H1 (cell line): ENCODE data around the gene RHBG. TPM values are rescaled to one million over a fixed set of nuclear protein-coding genes. Genes with fewer than 3 reads are reported as not detected.

Experiments
- CTCF ChIA-PET: fragments of 300-600 bp; sonication (Branson Sonifier 250); formaldehyde crosslinking; loops from one replicate; lab custom pipeline; 2021; ENCODE audit not compliant: partially characterized antibody; lab: Charles Lee
- POLR2A ChIA-PET: fragments of 300-600 bp; sonication (Branson Sonifier 250); formaldehyde crosslinking; loops from one replicate; lab custom pipeline; 2021; ENCODE audit warnings: inconsistent platforms; ENCODE audit not compliant: partially characterized antibody; lab: Charles Lee
- DNase-seq, 2 experiments: peaks; one replicate each; pipeline versions ENCODE4 v3.0.0 to v3.0.0-alpha.2; 2010 to 2022; ENCODE audit warnings: low spot score in 2 of 2, low read depth in 1 of 2, mixed read lengths in 1 of 2
- FAIRE-seq: peaks from 2 replicates; lab custom pipeline; 2011; peaks lifted over from hg19 to GRCh38; lab: Jason Lieb, UNC
- H2AFZ ChIP-seq: 2 replicates; pipeline ENCODE4 v1.8.1; 2012; ENCODE audit warnings: low read length, inconsistent platforms
- H2AK5ac ChIP-seq: 2 replicates; pipeline ENCODE4 v1.6.1; 2013; ENCODE audit warnings: low read depth, low read length
- H2BK120ac ChIP-seq: replicated peaks from 2 replicates; pipeline ENCODE3; 2013; ENCODE audit warnings: low read depth, low read length, inconsistent platforms
- H2BK12ac ChIP-seq: 2 replicates; pipeline ENCODE4 v1.6.1; 2013; ENCODE audit warnings: low read depth, low read length
- H2BK15ac ChIP-seq: 2 replicates; pipeline ENCODE4 v1.6.1; 2013; ENCODE audit warnings: low read length
- H2BK20ac ChIP-seq: 2 replicates; pipeline ENCODE4 v1.6.1; 2013; ENCODE audit warnings: low read length
- H2BK5ac ChIP-seq: 2 replicates; pipeline ENCODE4 v1.6.1; 2013; ENCODE audit warnings: low read depth, low read length
- H3K14ac ChIP-seq: 2 replicates; pipeline ENCODE4 v1.6.1; 2013; ENCODE audit warnings: inconsistent platforms; ENCODE audit not compliant: insufficient read length
- H3K18ac ChIP-seq: 2 replicates; pipeline ENCODE4 v1.6.1; 2013; ENCODE audit warnings: low read length; ENCODE audit errors: extremely low read depth
- H3K23ac ChIP-seq: 2 replicates; pipeline ENCODE4 v1.6.1; 2013; ENCODE audit warnings: inconsistent platforms; ENCODE audit not compliant: insufficient read length
- H3K23me2 ChIP-seq: 2 replicates; pipeline ENCODE4 v1.6.1; 2013; ENCODE audit warnings: low read depth, low read length
- H3K27ac ChIP-seq: 2 replicates; pipeline ENCODE4 v1.6.1; 2011; ENCODE audit warnings: low read depth, low read length, inconsistent platforms
- H3K27me3 ChIP-seq, 4 experiments: replicated peaks in 1 of 4; 1 replicate in 1 of 4; 2 replicates in 3 of 4; pipeline versions ENCODE4 v1.6.1 to v1.8.1; 2011 to 2013; ENCODE audit warnings: low read length in 3 of 4, mild to moderate bottlenecking in 3 of 4, inconsistent platforms in 2 of 4, mixed read lengths in 2 of 4, moderate library complexity in 1 of 4; ENCODE audit not compliant: control insufficient read depth in 3 of 4, insufficient read depth in 3 of 4; ENCODE audit errors: extremely low read depth in 1 of 4
- H3K36me3 ChIP-seq, 4 experiments: 2 replicates each; pipeline versions ENCODE4 v1.6.1 to v1.8.1; 2011 to 2013; ENCODE audit warnings: mild to moderate bottlenecking in 4 of 4, low read length in 3 of 4, moderate library complexity in 2 of 4, control low read depth in 1 of 4, inconsistent platforms in 1 of 4; ENCODE audit not compliant: insufficient read depth in 4 of 4, control insufficient read depth in 2 of 4
- H3K4ac ChIP-seq: replicated peaks from 2 replicates; pipeline ENCODE3; 2013; ENCODE audit warnings: low read length, low read depth, mixed read lengths, inconsistent platforms; ENCODE audit not compliant: insufficient read length
- H3K4me1 ChIP-seq, 4 experiments: replicated peaks in 1 of 4; 1 replicate in 1 of 4; 2 replicates in 3 of 4; pipeline versions ENCODE4 v1.6.1 to v1.8.1; 2011 to 2013; ENCODE audit warnings: low read length in 3 of 4, inconsistent platforms in 2 of 4, mixed read lengths in 1 of 4; ENCODE audit not compliant: insufficient read depth in 4 of 4, control insufficient read depth in 3 of 4
- H3K4me2 ChIP-seq, 2 experiments: 2 replicates each; pipeline versions ENCODE4 v1.6.1 to v1.8.1; 2011 to 2013; ENCODE audit warnings: low read depth in 2 of 2, low read length in 2 of 2, control low read depth in 1 of 2, inconsistent platforms in 1 of 2, mild to moderate bottlenecking in 1 of 2; ENCODE audit not compliant: insufficient read depth in 1 of 2
- H3K4me3 ChIP-seq, 4 experiments: fragments of 200-600, 300-600 bp in 1 of 4; sonication (generic), shearing (Covaris generic), sonication (Bioruptor Twin) in 1 of 4; 2 replicates each; pipeline versions ENCODE4 v1.5.1 to v1.8.1; 2011 to 2016; ENCODE audit warnings: low read length in 4 of 4, low read depth in 3 of 4, control low read depth in 2 of 4, inconsistent platforms in 2 of 4, mild to moderate bottlenecking in 2 of 4, mixed read lengths in 1 of 4, moderate library complexity in 1 of 4; ENCODE audit not compliant: insufficient read depth in 2 of 4; ENCODE audit errors: extremely low read depth in 1 of 4
- H3K56ac ChIP-seq: replicated peaks from 2 replicates; pipeline ENCODE3; 2013; ENCODE audit warnings: low read depth, mild to moderate bottlenecking, mixed read lengths, low read length, inconsistent platforms; ENCODE audit not compliant: insufficient read length
- H3K79me1 ChIP-seq: 2 replicates; pipeline ENCODE4 v1.6.1; 2013; ENCODE audit warnings: low read depth, low read length, control low read depth
- H3K79me2 ChIP-seq, 2 experiments: 2 replicates each; pipeline versions ENCODE4 v1.6.1 to v1.8.1; 2012 to 2013; ENCODE audit warnings: low read length in 2 of 2, mild to moderate bottlenecking in 2 of 2, inconsistent platforms in 1 of 2; ENCODE audit not compliant: insufficient read depth in 2 of 2, control insufficient read depth in 1 of 2
- H3K9ac ChIP-seq, 4 experiments: replicated peaks in 1 of 4; 1 replicate in 1 of 4; 2 replicates in 3 of 4; pipeline versions ENCODE4 v1.6.1 to v1.8.1; 2011 to 2013; ENCODE audit warnings: low read depth in 3 of 4, low read length in 3 of 4, control low read depth in 2 of 4, mild to moderate bottlenecking in 2 of 4, moderate library complexity in 2 of 4, inconsistent platforms in 1 of 4; ENCODE audit errors: extremely low read depth in 1 of 4
- H3K9me3 ChIP-seq, 2 experiments: 2 replicates each; pipeline versions ENCODE4 v1.6.1 to v1.8.1; 2012 to 2013; ENCODE audit warnings: mild to moderate bottlenecking in 2 of 2, moderate library complexity in 2 of 2, control low read depth in 1 of 2, inconsistent platforms in 1 of 2, low read depth in 1 of 2, low read length in 1 of 2, mixed read lengths in 1 of 2; ENCODE audit not compliant: insufficient read depth in 2 of 2
- H4K20me1 ChIP-seq, 2 experiments: replicated peaks in 1 of 2; 2 replicates each; pipeline versions ENCODE3 to v1.8.1; 2011 to 2013; ENCODE audit warnings: inconsistent platforms in 2 of 2, low read length in 2 of 2, mild to moderate bottlenecking in 1 of 2; ENCODE audit not compliant: insufficient read depth in 2 of 2, control insufficient read depth in 1 of 2
- H4K5ac ChIP-seq: 2 replicates; pipeline ENCODE4 v1.6.1; 2013; ENCODE audit warnings: low read length, low read depth, mixed read lengths, inconsistent platforms; ENCODE audit not compliant: insufficient read length
- H4K8ac ChIP-seq: 2 replicates; pipeline ENCODE4 v1.8.0; 2013; ENCODE audit warnings: mild to moderate bottlenecking, moderate library complexity, low read length, inconsistent platforms; ENCODE audit not compliant: insufficient read depth; ENCODE audit errors: extremely low read depth
- H4K91ac ChIP-seq: replicated peaks from 2 replicates; pipeline ENCODE3; 2013; ENCODE audit warnings: low read length, mixed read lengths, inconsistent platforms; ENCODE audit not compliant: insufficient read length
- ATF3 ChIP-seq: IDR thresholded peaks from 2 replicates; pipeline ENCODE4 v1.6.1; 2011; ENCODE audit warnings: low read depth, mild to moderate bottlenecking, low read length; ENCODE audit not compliant: insufficient read depth
- CEBPB ChIP-seq: IDR thresholded peaks from 2 replicates; pipeline ENCODE4 v1.6.1; 2012; ENCODE audit warnings: low read depth, low read length
- CHD1 ChIP-seq: IDR thresholded peaks from 2 replicates; pipeline ENCODE4 v1.6.1; 2012; ENCODE audit warnings: low read depth, low read length, improper control_type of control experiment
- EP300 ChIP-seq, 2 experiments: IDR thresholded peaks; 1 replicate in 1 of 2; 2 replicates in 1 of 2; pipeline ENCODE4 v1.6.1; 2011 to 2012; ENCODE audit warnings: low read depth in 2 of 2, low read length in 2 of 2, mild to moderate bottlenecking in 2 of 2, borderline replicate concordance in 1 of 2, inconsistent platforms in 1 of 2, moderate library complexity in 1 of 2
- FOSL1 ChIP-seq: IDR thresholded peaks from 2 replicates; pipeline ENCODE4 v1.6.1; 2011; ENCODE audit warnings: mild to moderate bottlenecking, low read depth, low read length, moderate library complexity; ENCODE audit not compliant: insufficient read depth
- JUN ChIP-seq: IDR thresholded peaks from 2 replicates; pipeline ENCODE4 v1.6.1; 2011; ENCODE audit warnings: low read depth, mild to moderate bottlenecking, improper control_type of control experiment, low read length
- KDM1A ChIP-seq: fragments of 200-600, 300-600 bp; sonication (generic); IDR thresholded peaks from 2 replicates; pipeline ENCODE4 v1.7.1; 2016; ENCODE audit warnings: mild to moderate bottlenecking, low read length, borderline replicate concordance
- POLR2AphosphoS5 ChIP-seq: IDR thresholded peaks from 2 replicates; pipeline ENCODE4 v1.6.1; 2011; ENCODE audit warnings: low read depth, low read length
- RBBP5 ChIP-seq: IDR thresholded peaks from 2 replicates; pipeline ENCODE4 v1.7.1; 2012; ENCODE audit warnings: low read depth, mild to moderate bottlenecking, inconsistent platforms, low read length, moderate library complexity, borderline replicate concordance
- SIX5 ChIP-seq: IDR thresholded peaks from 2 replicates; pipeline ENCODE4 v1.6.1; 2011; ENCODE audit warnings: mild to moderate bottlenecking, low read depth, low read length
- SP4 ChIP-seq: IDR thresholded peaks from 2 replicates; pipeline ENCODE4 v1.6.1; 2012; ENCODE audit warnings: low read length, inconsistent platforms
- TBP ChIP-seq: IDR thresholded peaks from 2 replicates; pipeline ENCODE4 v1.6.1; 2011; ENCODE audit warnings: low read depth, low read length, improper control_type of control experiment
- TEAD4 ChIP-seq: IDR thresholded peaks from 2 replicates; pipeline ENCODE4 v1.6.1; 2012; ENCODE audit warnings: low read depth, low read length, inconsistent platforms, mixed read lengths
- YY1 ChIP-seq: IDR thresholded peaks from 2 replicates; pipeline ENCODE4 v1.6.1; 2011; ENCODE audit warnings: low read depth, mild to moderate bottlenecking, low read length
- WGBS, 2 experiments: shearing (Covaris generic) in 1 of 2; methylation state at CpG; one replicate each; pipeline versions ENCODE4 v1.1.6 to v1.1.7; 2013 to 2015; ENCODE audit warnings: low lambda C conversion rate in 2 of 2, mixed read lengths in 2 of 2, inconsistent platforms in 1 of 2, low coverage in 1 of 2, missing lambda C conversion rate in 1 of 2; ENCODE audit not compliant: insufficient replicate concordance in 2 of 2, insufficient coverage in 1 of 2, insufficient read length in 1 of 2; ENCODE audit errors: extremely low coverage in 1 of 2, missing lambda C conversion rate in 1 of 2; 5-methylcytosine and 5-hydroxymethylcytosine counted together
- polyA plus RNA-seq, 7 experiments: library from polyadenylated mRNA; depleted of rRNA in 3 of 7; stranded (reverse) in 5 of 7; unstranded in 2 of 7; fragments of >200 nt in 5 of 7; fragments of 200-250 nt in 2 of 7; gene quantifications; 1 replicate in 5 of 7; 2 replicates in 1 of 7; 4 replicates in 1 of 7; pipeline versions ENCODE4 v1.2.1 to v1.2.3, GENCODE V29; 2011 to 2013; ENCODE audit warnings: missing spikeins in 2 of 7, mixed read lengths in 2 of 7
- total RNA-seq: library from RNA; stranded (reverse); fragmentation: NEBNext Ultra II Directional; extraction: Animal tissue kit (Norgen Biotek cat#: 25700); gene quantifications from 2 replicates; pipeline ENCODE4 v1.2.1, GENCODE V29; 2021

Gene RHBG
- total and polyA plus RNA-seq, 2 of the 8 experiments (the other 6 are each of a cell fraction or from before 2014, with no cell fraction given) = 2.6 to 2.7 TPM

- no peak for FAIRE-seq
- H3K14ac ChIP-seq = no peak overlapping the region
- H3K27me3 ChIP-seq = peaks cover 14 to 39% (median 36%) of the 10 kb centered on the region in 4 experiments
- TF ChIP-seq RBBP5 (no peak), ATF3 (no peak), EP300 (IDR thresholded peaks at IDR 0.05; ENCODE audit: borderline replicate concordance in 1 of 2, low read depth in 2 of 2, low read length in 2 of 2) (no peak), JUN (no peak), POLR2AphosphoS5 (no peak), FOSL1 (no peak), SIX5 (no peak), SP4 (no peak), YY1 (no peak), KDM1A (no peak), CEBPB (no peak), TBP (no peak), TEAD4 (no peak), CHD1 (no peak)
Measured at GRCh38 chr1:156384658-156385057, 15.6 kb downstream of the RHBG start.

More at GRCh38 chr1:156384658-156385057, 15.6 kb downstream of the RHBG start:
- Histone ChIP-seq H3K4ac (no peak overlapping the region), H3K79me2 (no peaks in the 10 kb centered on the region), H2BK120ac (no peak overlapping the region), H4K5ac (no peak overlapping the region), H4K8ac (no peak overlapping the region), H3K79me1 (no peaks in the 10 kb centered on the region), H3K18ac (no peak overlapping the region), H2BK12ac (no peak overlapping the region), H2BK15ac (no peak overlapping the region), H3K23ac (no peak overlapping the region), H4K91ac (no peak overlapping the region), H3K9ac (no peak overlapping the region), H3K23me2 (peaks cover 4% of the 10 kb centered on the region; the same call in 1 of the 2 replicates), H3K4me2 (no peak overlapping the region), H3K27ac (no peak overlapping the region), H2AFZ (no peak overlapping the region), H3K4me3 (no peak overlapping the region), H3K9me3 (no peaks in the 10 kb centered on the region), H3K56ac (no peak overlapping the region), H4K20me1 (no peaks in the 10 kb centered on the region), H3K4me1 (peaks cover 0 to 14% (median 10%) of the 10 kb centered on the region in 4 experiments; a peak in 6 of 7 replicates), H2AK5ac (no peak overlapping the region), H3K36me3 (no peaks in the 10 kb centered on the region), H2BK20ac (no peak overlapping the region), H2BK5ac (no peak overlapping the region)
- WGBS, 2 experiments = 95% methylated on average over 5 of the region's 5 CpGs; no CpG with 5 or more reads in 1 of the 2 experiments
- DNase-seq = no peak
- ChIA-PET CTCF (interaction anchor here (0.6 to 26.1 kb wide), 17 partner anchors 11 to 378 kb away, joined by 3 to 574 read pairs (median 19); partner anchors contain the start of gene RHBG), POLR2A (interaction anchor here (2.7 kb wide), 1 partner anchor 48 kb away, joined by 8 read pairs; no protein-coding TSS in a partner anchor)
